SK-N-MC (cell line): ENCODE data around the gene ZNF446.

Experiments used
- EZH2 ChIP-seq: fragments of 200-600 bp; sonication (generic); IDR thresholded peaks from one replicate; pipeline ENCODE4 v1.6.1; 2017; ENCODE audit warnings: antibody characterized with exemption
- POLR2AphosphoS5 ChIP-seq: IDR thresholded peaks from 2 replicates; pipeline ENCODE4 v1.6.1; 2012; ENCODE audit warnings: mild to moderate bottlenecking, low read depth, low read length, borderline replicate concordance

- no peak for TF ChIP-seq POLR2AphosphoS5
- no peak for TF ChIP-seq EZH2
These were observed 34.1 kb downstream of the ZNF446 start for GRCh38 chr19:58510084-58510862.
